Gastrocnemius medialis (tissue), 4 donors: ENCODE data around the gene ITGA11.

Experiments
- POLR2A ChIP-seq, 2 donors: fragments of 450-650 bp; IDR thresholded peaks; one replicate each; pipeline ENCODE4 v1.6.1; 2017; ENCODE audit warnings: antibody characterized with exemption in 2 of 2, mild to moderate bottlenecking in 2 of 2, moderate library complexity in 2 of 2
- TF ChIP-seq, protein P1 (sequence below), 5 experiments: fragments of 450-650 bp in 3 of 5; fragments of 200-600 bp in 2 of 5; sonication (generic) in 2 of 5; IDR thresholded peaks in 4 of 5; conservative IDR thresholded peaks in 1 of 5; 1 replicate in 4 of 5; 2 replicates in 1 of 5; pipeline ENCODE4 v1.5.1; 2016 to 2019; ENCODE audit warnings: antibody characterized with exemption in 5 of 5, mild to moderate bottlenecking in 3 of 5, moderate library complexity in 3 of 5

DNA sequence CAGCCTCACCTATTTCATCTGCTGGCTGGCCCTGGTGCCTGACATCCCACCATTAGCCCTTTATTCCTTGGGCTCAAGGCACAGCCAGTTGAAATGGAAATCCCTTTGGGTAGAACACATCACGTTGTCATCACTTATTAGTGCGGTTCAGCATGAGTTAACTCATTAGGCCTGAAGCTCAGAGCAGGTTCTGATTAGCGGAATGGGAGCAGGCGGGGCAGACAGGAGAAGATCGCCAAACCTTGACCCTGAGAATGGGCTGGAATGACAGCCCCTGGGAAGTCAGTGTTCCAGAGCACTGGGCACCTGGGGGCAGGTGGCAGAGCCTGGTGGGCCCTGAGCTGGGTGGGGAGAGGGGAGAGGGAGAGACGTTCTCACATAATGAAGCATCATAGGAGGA is 5.8 kb downstream of the ITGA11 start:
- TF ChIP-seq, protein P1, sequence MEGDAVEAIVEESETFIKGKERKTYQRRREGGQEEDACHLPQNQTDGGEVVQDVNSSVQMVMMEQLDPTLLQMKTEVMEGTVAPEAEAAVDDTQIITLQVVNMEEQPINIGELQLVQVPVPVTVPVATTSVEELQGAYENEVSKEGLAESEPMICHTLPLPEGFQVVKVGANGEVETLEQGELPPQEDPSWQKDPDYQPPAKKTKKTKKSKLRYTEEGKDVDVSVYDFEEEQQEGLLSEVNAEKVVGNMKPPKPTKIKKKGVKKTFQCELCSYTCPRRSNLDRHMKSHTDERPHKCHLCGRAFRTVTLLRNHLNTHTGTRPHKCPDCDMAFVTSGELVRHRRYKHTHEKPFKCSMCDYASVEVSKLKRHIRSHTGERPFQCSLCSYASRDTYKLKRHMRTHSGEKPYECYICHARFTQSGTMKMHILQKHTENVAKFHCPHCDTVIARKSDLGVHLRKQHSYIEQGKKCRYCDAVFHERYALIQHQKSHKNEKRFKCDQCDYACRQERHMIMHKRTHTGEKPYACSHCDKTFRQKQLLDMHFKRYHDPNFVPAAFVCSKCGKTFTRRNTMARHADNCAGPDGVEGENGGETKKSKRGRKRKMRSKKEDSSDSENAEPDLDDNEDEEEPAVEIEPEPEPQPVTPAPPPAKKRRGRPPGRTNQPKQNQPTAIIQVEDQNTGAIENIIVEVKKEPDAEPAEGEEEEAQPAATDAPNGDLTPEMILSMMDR (IDR thresholded peaks at IDR 0.05 in 4 of 5, conservative IDR thresholded peaks at IDR 0.05 in 1 of 5): no peak
- TF ChIP-seq POLR2A (IDR thresholded peaks at IDR 0.05): no peak
